ENCODE results near the gene PRPF39. TPM values are rescaled to one million over a fixed set of nuclear protein-coding genes. Genes with fewer than 3 reads are reported as not detected.

The PRPF39 gene
- total RNA-seq, 4 donors from 2014 or later = 39.1 to 243 (median 69.5) TPM

DNA sequence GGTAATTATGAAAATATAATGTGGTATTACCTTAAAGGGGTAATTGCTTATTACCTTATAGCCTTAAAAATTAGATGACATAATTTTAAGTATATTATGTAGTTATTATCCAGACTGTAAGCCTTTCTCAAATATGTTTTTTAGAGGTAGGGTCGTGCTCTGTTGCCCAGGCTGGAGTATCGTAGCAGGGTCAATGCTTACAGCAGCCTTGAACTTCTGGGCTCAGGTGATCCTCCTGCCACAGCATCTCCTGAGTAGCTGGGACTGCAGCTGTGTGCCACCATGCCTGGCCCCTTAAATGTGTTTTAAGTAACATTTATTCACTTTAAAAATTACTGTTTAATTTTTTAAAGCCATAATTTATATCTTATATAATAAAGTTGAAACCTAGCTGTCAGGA, 10.4 kb downstream of the PRPF39 start:
- TF ChIP-seq CTCF (IDR thresholded peaks at IDR 0.05) = no peak
- TF ChIP-seq POLR2A (IDR thresholded peaks at IDR 0.05) = no peak
- H3K4me1 ChIP-seq = no peaks in the 10 kb centered on the region
- intact Hi-C loops (cut with DNase I; ENCODE audit: low total_unique reads) = no loop called here
- H3K27me3 ChIP-seq = no peaks in the 10 kb centered on the region
- no peaks in the 10 kb centered on the region for H3K36me3 ChIP-seq
- no peaks in the 10 kb centered on the region for H3K9me3 ChIP-seq
- no peak overlapping the region for H3K4me3 ChIP-seq
- no peak overlapping the region for H3K27ac ChIP-seq
- no peak for DNase-seq

DNA sequence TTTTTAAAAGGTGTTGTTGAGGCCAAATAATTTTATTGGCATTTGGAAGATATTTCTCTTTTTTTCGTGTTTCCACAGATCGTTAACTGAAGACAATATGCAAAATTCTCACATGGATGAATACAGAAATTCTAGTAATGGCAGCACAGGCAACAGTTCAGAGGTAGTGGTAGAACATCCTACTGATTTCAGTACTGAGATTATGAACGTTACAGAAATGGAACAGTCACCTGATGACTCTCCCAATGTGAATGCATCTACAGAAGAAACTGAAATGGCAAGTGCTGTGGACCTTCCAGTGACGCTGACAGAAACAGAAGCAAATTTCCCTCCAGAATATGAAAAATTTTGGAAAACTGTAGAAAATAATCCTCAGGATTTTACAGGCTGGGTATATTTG, 11.2 kb downstream of the PRPF39 start:
- Histone ChIP-seq H3K4me1 (no peaks in the 10 kb centered on the region), H3K27ac (no peak overlapping the region), H3K9me3 (no peaks in the 10 kb centered on the region), H3K4me3 (no peak overlapping the region), H3K36me3 (no peaks in the 10 kb centered on the region), H3K27me3 (no peaks in the 10 kb centered on the region)
- DNase-seq = no peak
- TF ChIP-seq POLR2A (IDR thresholded peaks at IDR 0.05) = no peak
- no peak for TF ChIP-seq CTCF (IDR thresholded peaks at IDR 0.05)
- intact Hi-C loops (cut with DNase I; ENCODE audit: low total_unique reads) = no loop called here

GRCh38 chr14:45096218-45096617, 12.3 kb downstream of the PRPF39 start:
- H3K4me1 ChIP-seq = no peaks in the 10 kb centered on the region
- no peak for DNase-seq
- H3K36me3 ChIP-seq = no peaks in the 10 kb centered on the region
- no peaks in the 10 kb centered on the region for H3K9me3 ChIP-seq
- no peak overlapping the region for H3K4me3 ChIP-seq
- no peaks in the 10 kb centered on the region for H3K27me3 ChIP-seq
- H3K27ac ChIP-seq = no peak overlapping the region
- no peak for TF ChIP-seq CTCF (IDR thresholded peaks at IDR 0.05)
- TF ChIP-seq POLR2A (IDR thresholded peaks at IDR 0.05) = no peak
- intact Hi-C loops (cut with DNase I; ENCODE audit: low total_unique reads) = no loop called here

GRCh38 chr14:45103806-45104205, 19.9 kb downstream of the PRPF39 start:
- no peak for DNase-seq
- Histone ChIP-seq H3K27ac (no peak overlapping the region), H3K4me1 (no peaks in the 10 kb centered on the region), H3K36me3 (peaks cover 0 to 3% of the 10 kb centered on the region in 2 donors), H3K4me3 (no peak overlapping the region), H3K9me3 (no peaks in the 10 kb centered on the region), H3K27me3 (no peaks in the 10 kb centered on the region)
- intact Hi-C loops (cut with DNase I; ENCODE audit: low total_unique reads) = no loop called here
- TF ChIP-seq CTCF (IDR thresholded peaks at IDR 0.05) (no peak), POLR2A (IDR thresholded peaks at IDR 0.05) (no peak)

DNA sequence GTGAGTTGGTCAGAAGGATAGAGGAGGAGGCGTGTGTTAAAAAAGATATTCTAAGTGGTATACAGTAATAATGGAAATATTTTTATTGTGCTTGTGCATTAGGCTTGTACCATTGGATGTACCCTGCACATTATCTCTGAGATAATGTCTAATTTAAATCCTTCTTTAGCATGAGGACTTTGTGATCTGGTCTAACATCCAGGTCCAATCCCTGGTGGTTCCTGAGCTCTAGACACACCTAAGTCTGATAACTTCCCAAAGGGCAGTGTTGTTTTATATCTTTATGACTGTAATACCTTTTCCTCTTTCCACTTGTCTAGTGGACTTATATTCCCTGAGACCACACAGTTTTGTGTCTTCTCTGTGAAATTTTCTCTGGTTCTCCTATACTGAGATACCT, 20.6 kb downstream of the PRPF39 start:
- Histone ChIP-seq H3K36me3 (peaks cover 0 to 3% of the 10 kb centered on the region in 2 donors), H3K27ac (no peak overlapping the region), H3K9me3 (no peaks in the 10 kb centered on the region), H3K4me3 (no peak overlapping the region), H3K4me1 (no peaks in the 10 kb centered on the region), H3K27me3 (no peaks in the 10 kb centered on the region)
- intact Hi-C loops (cut with DNase I; ENCODE audit: low total_unique reads) = no loop called here
- no peak for TF ChIP-seq CTCF (IDR thresholded peaks at IDR 0.05)
- no peak for TF ChIP-seq POLR2A (IDR thresholded peaks at IDR 0.05)
- no peak for DNase-seq
